K562 (cell line): ENCODE results near the gene USHBP1. TPM values are rescaled to one million over a fixed set of nuclear protein-coding genes. Genes with fewer than 3 reads are reported as not detected.

Source experiments
- BRCA1 ChIP-seq, 2 experiments: fragments of 450-650 bp in 1 of 2; sonication (generic) in 1 of 2; formaldehyde crosslinking in 1 of 2; IDR thresholded peaks; 2 replicates each; pipeline versions ENCODE4 v1.5.0 to v1.6.1; 2017 to 2020; ENCODE audit warnings: mild to moderate bottlenecking in 1 of 2, missing genetic modification reagents in 1 of 2
- FOXJ3 ChIP-seq: sonication (generic); formaldehyde crosslinking; IDR thresholded peaks from 2 replicates; pipeline ENCODE4 v1.4.0; 2020; ENCODE audit warnings: mild to moderate bottlenecking, missing genetic modification reagents
- HLTF ChIP-seq: fragments of 450-650 bp; IDR thresholded peaks from 2 replicates; pipeline ENCODE4 v1.6.1; 2016
- HNRNPK ChIP-seq: fragments of 200-400 bp; formaldehyde crosslinking; IDR thresholded peaks from one replicate; pipeline ENCODE4 v1.6.1; 2018; ENCODE audit warnings: mild to moderate bottlenecking, low read depth, low read length; ENCODE audit not compliant: poor library complexity, severe bottlenecking
- JUN ChIP-seq, 2 experiments: sonication (generic) in 1 of 2; formaldehyde crosslinking in 1 of 2; IDR thresholded peaks; 2 replicates each; pipeline versions ENCODE4 v1.6.1 to v1.8.0; 2012 to 2022; ENCODE audit warnings: borderline replicate concordance in 2 of 2, mild to moderate bottlenecking in 2 of 2, improper control_type of control experiment in 1 of 2, low read depth in 1 of 2, low read length in 1 of 2, missing genetic modification reagents in 1 of 2
- NONO ChIP-seq, 2 experiments: fragments of 200-400 bp in 1 of 2; fragments of 450-650 bp in 1 of 2; formaldehyde crosslinking in 1 of 2; IDR thresholded peaks; 2 replicates each; pipeline ENCODE4 v1.6.1; 2017; ENCODE audit warnings: low read depth in 2 of 2, mild to moderate bottlenecking in 2 of 2, moderate library complexity in 2 of 2, low read length in 1 of 2
- SMARCE1 ChIP-seq: fragments of 450-650 bp; IDR thresholded peaks from 2 replicates; pipeline ENCODE4 v1.7.1; 2016; ENCODE audit warnings: mild to moderate bottlenecking
- TAF1 ChIP-seq: IDR thresholded peaks from 2 replicates; pipeline ENCODE4 v1.6.1; 2011; ENCODE audit warnings: mild to moderate bottlenecking, low read length, moderate library complexity; ENCODE audit not compliant: insufficient read depth, control insufficient read depth, severe bottlenecking; ENCODE audit errors: extremely low read depth
- TRIM28 ChIP-seq: fragments of 450-650 bp; IDR thresholded peaks from 2 replicates; pipeline ENCODE4 v1.6.1; 2017
- U2AF2 ChIP-seq: fragments of 200-400 bp; formaldehyde crosslinking; optimal IDR thresholded peaks from 2 replicates; pipeline ENCODE3; 2017; ENCODE audit warnings: low read depth, mild to moderate bottlenecking, low read length
- ZFP30 ChIP-seq: fragments of 250-450 bp; sonication (Bioruptor Pico); IDR thresholded peaks from 2 replicates; pipeline ENCODE4 v1.8.0; 2022; ENCODE audit warnings: moderate library complexity, mild to moderate bottlenecking, inconsistent platforms, borderline replicate concordance
- ZNF644 ChIP-seq: fragments of 200-800 bp; sonication (Bioruptor generic); IDR thresholded peaks from 2 replicates; pipeline ENCODE4 v1.6.1; 2016; ENCODE audit warnings: low read depth, missing genetic modification characterization, missing compliant biosample characterization
- polyA plus RNA-seq, 8 experiments: library from polyadenylated mRNA; depleted of rRNA in 4 of 8; stranded (reverse) in 5 of 8; unstranded in 3 of 8; fragments of >200 nt; fragmentation: Nextera tagmentation in 2 of 8; fragmentation: Illumina TruSeq in 1 of 8; extraction: Ambion mirVana in 2 of 8; extraction: Trizol in 1 of 8; gene quantifications; 2 replicates each; pipeline versions ENCODE4 v1.2.1 to v1.2.3, GENCODE V29; 2011 to 2014; ENCODE audit warnings: inconsistent platforms in 1 of 8, missing spikeins in 1 of 8
- total RNA-seq, 7 experiments: library from RNA; depleted of rRNA in 6 of 7; stranded (reverse); fragments of >200 nt in 6 of 7; fragmentation: Illumina TruSeq in 2 of 7; extraction: Trizol in 2 of 7; gene quantifications; 2 replicates each; pipeline versions ENCODE4 v1.2.1 to v1.2.3, GENCODE V29; 2011 to 2021; ENCODE audit warnings: low replicate concordance in 1 of 7
- TF ChIP-seq, protein P1 (sequence below), 2 experiments: fragments of 450-650 bp in 1 of 2; sonication (generic) in 1 of 2; formaldehyde crosslinking; conservative IDR thresholded peaks; 2 replicates each; pipeline versions ENCODE4 v1.4.0 to v1.8.1; 2020 to 2022; ENCODE audit warnings: mild to moderate bottlenecking in 1 of 2, missing genetic modification reagents in 1 of 2
- TF ChIP-seq, protein P2 (sequence below): fragments of 450-650 bp; IDR thresholded peaks from 2 replicates; pipeline ENCODE4 v1.6.1; 2016; ENCODE audit warnings: borderline replicate concordance
- TF ChIP-seq, protein P3 (sequence below): fragments of 450-650 bp; IDR thresholded peaks from 2 replicates; pipeline ENCODE4 v1.6.1; 2018; ENCODE audit not compliant: partially characterized antibody
- TF ChIP-seq, protein P4 (sequence below): sonication (generic); formaldehyde crosslinking; IDR thresholded peaks from 2 replicates; pipeline ENCODE4 v1.8.0; 2022; ENCODE audit warnings: mild to moderate bottlenecking, missing genetic modification reagents
- TF ChIP-seq, protein P5 (sequence below): fragments of 450-650 bp; IDR thresholded peaks from 2 replicates; pipeline ENCODE4 v1.6.1; 2016; ENCODE audit warnings: missing biosample characterization, missing genetic modification characterization

USHBP1 gene
- total and polyA plus RNA-seq, 9 of the 15 experiments (the other 6 are each of a cell fraction or from before 2014, with no cell fraction given): 0.03 to 0.10 (median 0.05) TPM; not detected in 5

DNA sequence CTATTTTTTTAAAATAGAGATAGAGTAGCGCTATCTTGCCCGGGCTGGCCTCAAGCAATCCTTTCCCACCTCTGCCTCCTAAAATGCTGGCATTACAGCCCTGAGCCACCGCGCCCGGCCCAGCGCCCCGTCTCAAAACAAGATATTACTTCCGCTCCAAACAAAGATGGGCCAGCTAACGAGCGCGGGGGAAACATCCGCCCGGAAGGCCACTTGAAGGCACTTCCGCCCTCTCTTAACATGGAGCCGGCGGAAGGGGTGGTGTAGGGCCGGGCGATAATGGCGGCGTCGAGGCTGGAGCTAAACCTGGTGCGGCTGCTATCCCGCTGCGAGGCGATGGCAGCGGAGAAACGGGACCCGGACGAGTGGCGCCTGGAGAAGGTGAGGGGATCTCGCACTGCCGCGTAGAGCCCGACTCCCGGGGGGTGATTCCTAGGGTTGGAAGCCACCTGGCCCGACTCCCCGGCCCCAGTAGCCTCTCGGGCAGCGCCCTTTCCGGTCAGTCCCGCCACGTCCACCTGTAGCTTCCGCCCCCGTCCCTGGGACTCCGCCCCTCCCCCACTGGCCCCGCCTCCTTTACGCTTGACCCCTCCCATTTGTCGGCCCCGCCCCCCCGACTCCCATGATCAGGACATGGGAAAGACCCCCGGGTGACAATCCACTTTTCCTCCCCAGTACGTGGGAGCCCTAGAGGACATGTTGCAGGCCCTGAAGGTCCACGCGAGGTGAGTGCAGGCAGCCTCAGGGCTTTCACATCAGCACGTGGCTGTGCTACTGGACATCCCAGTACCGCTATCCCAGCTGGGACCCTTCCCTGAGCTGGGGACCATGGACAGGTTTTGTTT is 49.2 kb downstream of the USHBP1 start, which contains the start of gene USE1 (continued):
- TF ChIP-seq, protein P1, sequence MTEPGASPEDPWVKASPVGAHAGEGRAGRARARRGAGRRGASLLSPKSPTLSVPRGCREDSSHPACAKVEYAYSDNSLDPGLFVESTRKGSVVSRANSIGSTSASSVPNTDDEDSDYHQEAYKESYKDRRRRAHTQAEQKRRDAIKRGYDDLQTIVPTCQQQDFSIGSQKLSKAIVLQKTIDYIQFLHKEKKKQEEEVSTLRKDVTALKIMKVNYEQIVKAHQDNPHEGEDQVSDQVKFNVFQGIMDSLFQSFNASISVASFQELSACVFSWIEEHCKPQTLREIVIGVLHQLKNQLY (CRISPR knock-in tag; conservative IDR thresholded peaks at IDR 0.05): no peak
- TF ChIP-seq SMARCE1 (no peak), FOXJ3 (CRISPR knock-in tag) (no peak), HLTF (peak; percentile 52; the same call in 1 of the 2 replicates), ZFP30 (CRISPR knock-in tag) (no peak), TAF1 (peak; percentile 97), HNRNPK (no peak), BRCA1 (IDR thresholded peaks at IDR 0.05) (no peak), BRCA1 (CRISPR knock-in tag; IDR thresholded peaks at IDR 0.05) (no peak), NONO (IDR thresholded peaks at IDR 0.05; ENCODE audit: low read depth in 2 of 2, low read length in 1 of 2) (0 out of 4 replicates have a peak, but pooled peaks of 1 of the 2 experiments have one; percentile 55), TRIM28 (no peak), U2AF2 (no peak), JUN (IDR thresholded peaks at IDR 0.05; ENCODE audit: borderline replicate concordance, low read depth, low read length) (no peak), JUN (CRISPR knock-in tag; IDR thresholded peaks at IDR 0.05; ENCODE audit: borderline replicate concordance) (no peak), ZNF644 (tag) (peak; percentile 82)
- TF ChIP-seq, protein P2, sequence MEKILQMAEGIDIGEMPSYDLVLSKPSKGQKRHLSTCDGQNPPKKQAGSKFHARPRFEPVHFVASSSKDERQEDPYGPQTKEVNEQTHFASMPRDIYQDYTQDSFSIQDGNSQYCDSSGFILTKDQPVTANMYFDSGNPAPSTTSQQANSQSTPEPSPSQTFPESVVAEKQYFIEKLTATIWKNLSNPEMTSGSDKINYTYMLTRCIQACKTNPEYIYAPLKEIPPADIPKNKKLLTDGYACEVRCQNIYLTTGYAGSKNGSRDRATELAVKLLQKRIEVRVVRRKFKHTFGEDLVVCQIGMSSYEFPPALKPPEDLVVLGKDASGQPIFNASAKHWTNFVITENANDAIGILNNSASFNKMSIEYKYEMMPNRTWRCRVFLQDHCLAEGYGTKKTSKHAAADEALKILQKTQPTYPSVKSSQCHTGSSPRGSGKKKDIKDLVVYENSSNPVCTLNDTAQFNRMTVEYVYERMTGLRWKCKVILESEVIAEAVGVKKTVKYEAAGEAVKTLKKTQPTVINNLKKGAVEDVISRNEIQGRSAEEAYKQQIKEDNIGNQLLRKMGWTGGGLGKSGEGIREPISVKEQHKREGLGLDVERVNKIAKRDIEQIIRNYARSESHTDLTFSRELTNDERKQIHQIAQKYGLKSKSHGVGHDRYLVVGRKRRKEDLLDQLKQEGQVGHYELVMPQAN: peak; percentile 88
- TF ChIP-seq, protein P3, sequence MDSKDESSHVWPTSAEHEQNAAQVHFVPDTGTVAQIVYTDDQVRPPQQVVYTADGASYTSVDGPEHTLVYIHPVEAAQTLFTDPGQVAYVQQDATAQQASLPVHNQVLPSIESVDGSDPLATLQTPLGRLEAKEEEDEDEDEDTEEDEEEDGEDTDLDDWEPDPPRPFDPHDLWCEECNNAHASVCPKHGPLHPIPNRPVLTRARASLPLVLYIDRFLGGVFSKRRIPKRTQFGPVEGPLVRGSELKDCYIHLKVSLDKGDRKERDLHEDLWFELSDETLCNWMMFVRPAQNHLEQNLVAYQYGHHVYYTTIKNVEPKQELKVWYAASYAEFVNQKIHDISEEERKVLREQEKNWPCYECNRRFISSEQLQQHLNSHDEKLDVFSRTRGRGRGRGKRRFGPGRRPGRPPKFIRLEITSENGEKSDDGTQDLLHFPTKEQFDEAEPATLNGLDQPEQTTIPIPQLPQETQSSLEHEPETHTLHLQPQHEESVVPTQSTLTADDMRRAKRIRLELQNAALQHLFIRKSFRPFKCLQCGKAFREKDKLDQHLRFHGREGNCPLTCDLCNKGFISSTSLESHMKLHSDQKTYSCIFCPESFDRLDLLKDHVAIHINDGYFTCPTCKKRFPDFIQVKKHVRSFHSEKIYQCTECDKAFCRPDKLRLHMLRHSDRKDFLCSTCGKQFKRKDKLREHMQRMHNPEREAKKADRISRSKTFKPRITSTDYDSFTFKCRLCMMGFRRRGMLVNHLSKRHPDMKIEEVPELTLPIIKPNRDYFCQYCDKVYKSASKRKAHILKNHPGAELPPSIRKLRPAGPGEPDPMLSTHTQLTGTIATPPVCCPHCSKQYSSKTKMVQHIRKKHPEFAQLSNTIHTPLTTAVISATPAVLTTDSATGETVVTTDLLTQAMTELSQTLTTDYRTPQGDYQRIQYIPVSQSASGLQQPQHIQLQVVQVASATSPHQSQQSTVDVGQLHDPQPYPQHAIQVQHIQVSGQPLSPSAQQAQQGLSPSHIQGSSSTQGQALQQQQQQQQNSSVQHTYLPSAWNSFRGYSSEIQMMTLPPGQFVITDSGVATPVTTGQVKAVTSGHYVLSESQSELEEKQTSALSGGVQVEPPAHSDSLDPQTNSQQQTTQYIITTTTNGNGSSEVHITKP: peak; percentile 88
- TF ChIP-seq, protein P4, sequence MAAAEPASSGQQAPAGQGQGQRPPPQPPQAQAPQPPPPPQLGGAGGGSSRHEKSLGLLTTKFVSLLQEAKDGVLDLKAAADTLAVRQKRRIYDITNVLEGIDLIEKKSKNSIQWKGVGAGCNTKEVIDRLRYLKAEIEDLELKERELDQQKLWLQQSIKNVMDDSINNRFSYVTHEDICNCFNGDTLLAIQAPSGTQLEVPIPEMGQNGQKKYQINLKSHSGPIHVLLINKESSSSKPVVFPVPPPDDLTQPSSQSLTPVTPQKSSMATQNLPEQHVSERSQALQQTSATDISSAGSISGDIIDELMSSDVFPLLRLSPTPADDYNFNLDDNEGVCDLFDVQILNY (CRISPR knock-in tag): no peak
- TF ChIP-seq, protein P5, sequence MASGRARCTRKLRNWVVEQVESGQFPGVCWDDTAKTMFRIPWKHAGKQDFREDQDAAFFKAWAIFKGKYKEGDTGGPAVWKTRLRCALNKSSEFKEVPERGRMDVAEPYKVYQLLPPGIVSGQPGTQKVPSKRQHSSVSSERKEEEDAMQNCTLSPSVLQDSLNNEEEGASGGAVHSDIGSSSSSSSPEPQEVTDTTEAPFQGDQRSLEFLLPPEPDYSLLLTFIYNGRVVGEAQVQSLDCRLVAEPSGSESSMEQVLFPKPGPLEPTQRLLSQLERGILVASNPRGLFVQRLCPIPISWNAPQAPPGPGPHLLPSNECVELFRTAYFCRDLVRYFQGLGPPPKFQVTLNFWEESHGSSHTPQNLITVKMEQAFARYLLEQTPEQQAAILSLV (tag): no peak
